NCI-H345 (cell line): ENCODE data around the gene GLT8D1.

Source experiments
- DNase-seq: peaks from one replicate; lab custom pipeline; 2025; lab: John Stamatoyannopoulos, UW

GLT8D1 gene

DNA sequence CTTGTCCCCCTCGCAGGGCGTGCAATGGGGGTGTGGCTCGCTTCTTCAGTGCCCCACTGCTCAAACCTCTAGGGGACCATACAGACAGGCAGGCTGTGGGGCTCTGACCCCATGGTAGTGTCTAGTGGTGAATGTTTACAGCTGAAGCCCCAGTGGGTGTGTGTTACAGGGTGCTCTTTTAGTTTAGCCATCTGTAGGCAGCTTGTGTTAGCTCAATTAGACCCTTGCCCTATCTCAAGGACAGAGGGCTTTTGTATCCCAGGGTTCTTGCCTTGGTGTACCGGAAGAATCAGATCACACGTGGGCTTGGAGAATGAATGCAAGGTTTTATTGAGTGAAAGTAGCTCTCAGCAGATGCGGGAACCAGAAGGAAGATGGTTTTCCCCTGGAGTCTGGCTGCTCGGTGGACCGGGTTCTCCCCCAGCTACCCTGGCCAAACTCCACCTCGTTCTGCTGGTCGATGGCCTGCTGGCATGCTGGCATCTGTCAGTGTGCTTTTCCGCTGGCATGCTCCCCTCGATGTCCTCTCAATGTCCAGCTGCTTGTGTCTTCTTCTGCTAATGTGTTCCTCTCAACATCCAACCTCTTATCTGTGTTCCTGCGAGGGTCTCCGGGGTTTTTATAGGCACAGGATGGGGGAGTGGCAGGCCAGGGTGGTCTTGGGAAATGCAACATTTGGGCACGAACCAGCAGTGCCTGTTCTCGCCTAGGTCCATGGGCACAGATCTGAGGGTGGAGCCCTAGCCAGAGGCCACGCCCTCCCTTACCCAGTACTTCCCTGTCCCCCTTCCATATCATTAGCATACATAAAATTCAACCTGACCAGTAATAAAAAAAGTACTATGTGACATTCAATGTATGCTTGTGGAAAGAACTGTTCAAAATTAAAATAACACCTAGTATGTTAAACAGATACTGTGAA lies 7.0 kb upstream of the GLT8D1 start:
- DNase-seq: no peak

- DNase-seq: no peak
Observed at GRCh38 chr3:52710512-52710911, 4.9 kb upstream of the GLT8D1 start.

GRCh38 chr3:52707585-52707984 lies 2.0 kb upstream of the GLT8D1 start:
- no peak for DNase-seq

- no peak for DNase-seq
Observed at GRCh38 chr3:52705438-52705687, 228 bp downstream of the GLT8D1 start.

DNA sequence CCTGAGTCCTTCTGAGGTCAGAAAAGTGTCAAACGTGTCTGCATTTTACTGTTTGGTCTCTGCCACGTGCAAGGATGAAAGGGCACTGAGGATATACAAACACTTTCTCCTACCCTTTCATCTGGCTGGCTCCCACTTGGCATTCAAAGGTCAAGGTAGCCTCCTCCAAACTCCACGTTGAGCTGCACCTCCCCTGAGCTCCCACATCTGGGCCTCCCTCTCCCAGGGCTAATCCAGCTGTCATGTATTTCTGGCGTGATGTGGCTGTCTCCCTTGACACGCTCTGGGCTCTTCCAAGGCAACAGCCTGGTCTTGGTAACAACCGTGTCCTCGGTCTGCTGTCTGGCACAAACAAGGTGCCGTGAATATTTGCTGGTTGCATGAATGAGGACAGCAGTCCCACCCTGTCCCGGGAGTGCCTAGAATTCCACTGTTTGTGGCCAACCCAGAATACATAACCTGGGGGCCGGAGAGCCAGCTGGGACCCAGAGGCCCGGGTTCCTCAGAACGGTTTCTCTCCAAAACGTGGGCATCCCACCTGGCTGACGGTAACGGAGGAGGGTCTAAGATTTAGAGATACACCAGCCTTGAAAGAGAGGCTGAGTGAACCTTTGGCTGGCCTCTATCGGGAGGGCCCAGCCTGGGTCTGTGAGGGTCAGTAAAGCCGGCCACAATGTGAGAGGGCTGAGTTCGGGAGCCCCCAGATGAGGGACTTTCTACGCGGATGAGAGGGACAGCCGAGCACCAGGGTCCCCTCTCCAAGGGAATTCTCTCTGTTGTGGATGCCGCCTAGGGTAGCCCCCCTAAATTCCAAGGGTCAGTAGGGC lies 767 bp downstream of the GLT8D1 start:
- no peak for DNase-seq

GRCh38 chr3:52703341-52703740 lies 2.2 kb downstream of the GLT8D1 start:
- no peak for DNase-seq

DNA sequence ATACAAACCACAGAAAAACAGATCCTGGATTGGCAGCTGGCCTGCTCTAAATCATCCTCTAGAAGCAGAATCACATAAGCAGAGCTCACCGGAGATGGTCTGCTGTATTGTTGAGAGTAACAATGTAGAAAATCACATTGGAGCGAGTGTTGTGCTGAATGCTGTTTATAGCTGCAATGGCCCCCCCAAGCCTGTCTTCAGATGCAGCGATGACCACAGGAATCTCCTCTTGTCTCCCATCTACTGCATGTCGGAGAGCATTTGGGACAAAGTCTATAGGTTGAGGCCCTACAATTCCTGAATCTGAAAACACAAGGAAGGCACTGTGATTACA lies 8.0 kb downstream of the GLT8D1 start:
- no peak for DNase-seq

DNA sequence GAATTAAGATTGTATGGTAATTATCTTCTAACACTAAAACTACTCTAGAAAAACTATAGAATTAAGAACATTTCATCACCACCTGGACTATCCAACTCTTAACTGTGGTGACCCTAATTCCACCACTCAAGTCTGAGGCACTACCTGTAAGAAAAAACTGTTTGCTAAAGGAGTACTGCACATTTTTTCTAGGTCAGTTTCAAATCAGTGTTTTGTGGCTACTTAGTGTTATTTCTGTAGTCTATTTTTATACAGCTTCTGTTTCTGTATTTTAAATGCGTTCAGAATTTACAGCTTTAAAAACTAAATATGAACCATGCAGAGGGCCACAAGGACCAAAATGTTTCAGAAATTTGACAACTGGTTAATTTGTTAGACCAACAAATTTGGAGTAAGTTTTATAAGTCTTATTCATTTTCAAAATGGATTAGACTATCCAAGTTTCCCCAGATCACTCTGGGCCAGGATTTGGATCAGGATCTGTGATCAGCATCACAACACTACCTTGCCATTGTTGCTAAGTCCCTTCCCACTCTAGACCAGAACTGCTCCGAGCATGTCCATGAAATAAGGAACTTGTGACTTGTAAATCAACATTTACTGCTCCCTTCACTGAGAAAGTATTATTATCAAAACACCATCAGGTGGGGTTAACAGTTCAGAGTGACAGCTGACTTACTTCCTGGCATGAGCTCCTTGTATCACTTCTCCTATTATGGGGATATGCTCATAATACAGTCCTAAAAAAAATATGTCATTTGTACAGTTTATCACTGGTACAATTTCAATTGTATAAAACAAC lies 8.6 kb downstream of the GLT8D1 start:
- DNase-seq: no peak

DNA sequence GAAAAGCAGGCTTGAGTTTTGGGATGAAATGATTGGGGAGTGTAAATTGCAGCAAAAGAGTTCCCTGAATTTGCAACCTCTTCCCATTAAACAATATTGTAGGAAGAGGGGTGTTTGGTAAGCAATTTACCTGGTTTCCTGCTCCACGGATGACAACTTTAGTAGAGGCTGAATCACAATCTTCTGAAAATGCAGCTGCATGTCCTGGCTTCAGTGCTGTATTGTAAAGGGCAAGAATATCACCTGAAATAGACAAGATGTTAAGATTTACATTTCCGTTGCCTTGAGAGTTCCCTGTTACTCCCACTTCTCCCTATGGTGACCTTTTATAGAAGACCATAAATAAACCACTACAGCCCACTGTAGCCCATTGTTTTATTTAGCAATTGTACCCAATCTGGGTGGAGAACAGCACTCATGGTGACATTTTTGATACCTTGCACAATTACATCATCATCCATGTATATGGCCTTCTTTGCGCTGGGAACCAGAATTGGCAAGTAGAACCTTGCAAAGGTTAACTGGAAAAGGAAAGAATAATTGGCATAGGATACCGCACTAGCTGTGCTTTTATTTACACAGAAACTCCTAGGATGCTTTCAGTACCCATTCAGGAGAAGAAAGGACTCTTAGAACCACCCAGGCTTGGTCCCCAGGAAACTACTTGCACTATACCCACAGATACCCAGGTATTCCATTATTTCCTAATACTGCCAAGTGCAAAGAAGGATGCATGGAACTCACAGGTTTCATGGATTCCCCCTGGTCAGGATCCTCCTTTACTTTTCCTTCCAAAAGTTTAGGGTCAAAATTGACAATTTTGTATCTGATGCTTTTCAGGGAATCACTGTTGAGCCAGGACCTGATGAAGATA lies 9.6 kb downstream of the GLT8D1 start:
- DNase-seq: no peak

DNA sequence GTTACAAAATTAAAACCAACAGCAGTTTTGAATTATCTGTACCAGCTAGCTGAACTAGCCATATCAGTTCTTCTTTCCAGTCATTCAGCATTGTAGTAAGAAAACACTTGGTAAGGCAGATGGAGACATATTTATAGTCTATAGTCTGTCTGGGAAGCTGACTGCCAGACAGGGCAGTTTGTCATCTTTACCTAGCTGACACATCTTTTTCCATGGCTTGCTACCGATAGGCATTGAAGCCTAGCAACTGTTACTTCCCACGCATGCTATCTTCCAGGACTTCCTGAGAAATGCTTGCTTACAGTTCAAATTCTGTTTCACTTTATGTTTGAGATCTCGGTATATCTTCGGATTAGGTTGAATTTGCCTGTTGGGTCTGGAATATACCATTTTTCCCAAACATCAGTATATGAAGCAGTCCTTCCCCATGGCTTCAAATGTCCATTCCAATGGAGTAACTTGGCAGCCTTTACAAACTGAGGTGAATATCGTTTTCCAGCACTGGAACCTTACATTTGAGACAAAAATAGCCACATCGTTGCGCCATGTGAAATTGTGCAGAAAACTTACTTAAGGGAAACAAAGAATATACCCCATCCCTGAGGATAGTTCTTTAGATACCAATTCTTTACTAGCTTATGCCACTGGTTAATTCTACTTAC lies 10.9 kb downstream of the GLT8D1 start:
- DNase-seq: no peak

GRCh38 chr3:52693071-52693470 lies 12.5 kb downstream of the GLT8D1 start:
- DNase-seq: no peak

- DNase-seq: no peak
Observed at GRCh38 chr3:52690560-52690959, 15.0 kb downstream of the GLT8D1 start.

GRCh38 chr3:52689151-52689550 lies 16.4 kb downstream of the GLT8D1 start:
- no peak for DNase-seq

GRCh38 chr3:52688266-52688665 lies 17.3 kb downstream of the GLT8D1 start:
- DNase-seq: no peak

DNA sequence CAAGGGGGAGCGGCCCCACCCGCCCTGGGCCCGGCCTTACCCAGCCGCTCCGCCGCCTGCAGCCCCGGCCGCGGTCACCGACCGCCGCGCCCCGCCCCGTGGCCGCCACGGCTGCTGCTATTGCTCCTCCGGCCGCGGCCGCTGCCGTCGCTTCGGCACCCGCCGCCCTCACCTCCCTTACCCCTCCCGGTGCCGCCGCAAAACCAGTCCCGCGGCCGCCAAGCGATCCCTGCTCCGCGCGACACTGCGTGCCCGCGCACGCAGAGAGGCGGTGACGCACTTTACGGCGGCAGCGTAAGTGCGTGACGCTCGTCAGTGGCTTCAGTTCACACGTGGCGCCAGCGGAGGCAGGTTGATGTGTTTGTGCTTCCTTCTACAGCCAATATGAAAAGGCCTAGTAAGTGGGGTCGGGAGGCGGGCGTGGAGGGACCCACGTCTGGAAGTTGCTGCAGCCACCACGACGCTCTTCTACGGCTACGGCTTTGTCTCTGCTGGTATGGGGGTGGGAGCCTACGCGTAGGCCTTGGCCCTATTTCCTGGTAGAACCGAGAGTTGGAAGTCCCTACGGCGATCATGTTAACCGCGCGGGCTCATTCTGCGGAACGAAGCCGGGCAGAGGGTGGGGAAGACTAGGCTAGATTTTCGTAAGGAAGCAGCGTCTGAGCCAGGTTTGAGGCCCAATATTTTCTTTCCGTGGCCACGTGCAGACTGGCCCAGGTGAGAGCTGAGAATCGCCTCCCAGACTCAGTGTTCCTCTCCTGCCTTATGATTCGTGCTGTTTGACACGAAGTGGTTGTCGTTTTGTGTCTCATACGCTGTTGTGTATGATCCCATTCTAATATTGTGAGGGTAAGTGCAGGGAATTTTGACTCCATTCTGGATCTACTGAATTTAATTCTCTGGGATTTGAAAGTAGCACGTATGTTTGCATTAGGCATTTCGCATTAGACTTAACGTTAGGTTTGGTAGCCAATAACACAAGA lies 19.6 kb downstream of the GLT8D1 start, which contains the start of the genes GNL3 and PBRM1:
Gene GNL3, plus strand, starts transcription at position 324 of the 983 bp plus-strand sequence. Its CDS starts 61 bp downstream, at position 385.
Gene PBRM1, minus strand, starts transcription at position 205 of the 983 bp plus-strand sequence.
- DNase-seq: peak; percentile 88

DNA sequence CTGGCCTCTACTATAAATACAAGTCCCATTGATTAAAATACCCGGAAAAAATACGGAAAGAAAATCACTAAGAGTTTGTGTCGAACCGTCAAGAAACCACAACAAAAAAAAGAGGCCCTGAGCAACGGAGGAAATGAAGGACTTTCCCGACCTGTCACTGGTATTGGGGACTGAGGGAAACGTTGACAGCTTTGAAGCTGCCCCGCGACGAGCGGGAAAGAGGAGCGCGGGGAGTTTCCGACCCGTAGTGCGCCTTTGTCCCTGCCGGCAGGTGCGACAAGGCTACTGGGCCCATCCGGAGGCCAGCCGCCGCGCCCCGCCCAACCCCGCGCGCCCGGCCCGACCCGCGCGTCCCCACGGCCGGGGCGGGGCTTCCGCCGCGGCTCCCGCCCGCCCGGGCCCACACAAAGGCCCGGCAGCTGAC lies 20.3 kb downstream of the GLT8D1 start:
- DNase-seq: peak; percentile 82

DNA sequence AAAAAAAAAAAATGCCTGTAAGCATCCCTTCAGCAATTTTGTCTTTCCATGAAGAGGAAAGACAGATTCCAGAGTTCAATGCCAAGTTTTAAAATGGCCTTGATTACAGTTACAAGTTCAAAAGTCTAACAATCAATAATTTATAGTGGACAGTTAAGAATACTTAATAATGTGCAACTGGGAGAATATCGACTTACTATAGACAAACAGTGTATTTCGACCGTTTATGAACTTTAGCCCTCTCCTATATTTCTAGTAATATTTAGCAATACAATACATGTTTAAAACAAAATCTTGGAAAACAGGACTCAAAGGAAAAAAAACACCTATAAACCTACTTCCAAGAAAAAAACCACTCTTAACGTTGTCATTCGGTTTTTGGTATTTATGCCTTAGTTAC lies 21.4 kb downstream of the GLT8D1 start:
- DNase-seq: no peak

DNA sequence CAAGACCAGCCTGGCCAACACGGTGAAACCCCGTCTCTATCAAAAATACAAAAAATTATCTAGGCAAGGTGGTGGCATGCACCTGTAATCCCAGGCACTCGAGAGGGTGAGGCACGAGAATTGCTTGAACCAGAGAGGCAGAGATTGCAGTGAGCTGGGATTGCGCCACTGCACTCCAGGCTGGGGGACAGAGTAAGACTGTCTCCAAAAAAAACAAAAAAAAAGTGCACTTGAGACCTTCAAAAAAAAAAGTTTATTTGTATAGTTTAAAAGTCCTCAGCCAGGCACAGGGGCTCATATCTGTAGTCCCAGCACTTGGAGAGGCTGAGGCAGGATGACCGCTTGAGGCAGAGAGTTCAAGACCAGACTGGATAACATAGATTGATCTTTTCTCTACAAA lies 22.0 kb downstream of the GLT8D1 start:
- DNase-seq: no peak

DNA sequence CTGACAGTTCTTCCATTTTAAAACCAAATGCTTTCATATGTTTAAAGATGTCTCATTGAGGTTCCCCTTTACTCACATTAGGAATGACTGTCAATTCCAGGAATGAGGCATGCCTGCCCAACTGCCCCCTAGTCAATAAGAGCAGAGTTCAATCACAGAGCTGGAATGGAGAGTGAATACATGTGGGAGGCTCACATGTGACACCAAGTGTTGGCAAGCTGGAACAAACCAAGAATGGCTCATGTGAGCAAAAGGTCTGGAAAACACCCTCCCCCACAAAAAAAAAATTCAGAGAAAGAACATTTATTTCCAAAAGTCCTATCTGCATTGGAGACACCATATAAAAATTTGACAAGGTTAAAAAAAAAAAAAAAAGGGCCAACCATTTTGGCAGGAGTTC lies 23.6 kb downstream of the GLT8D1 start:
- no peak for DNase-seq

GRCh38 chr3:52681596-52681995 lies 24.0 kb downstream of the GLT8D1 start:
- no peak for DNase-seq
